Stimulated activated CD8-positive, alpha-beta memory T cell treated with anti-CD3 and anti-CD28 coated beads, Interleukin-12 subunit alpha, Interleukin-12 subunit beta, amount 100 ng/mL, for 4 hours (primary cell): Measurements from ENCODE around the gene FRY.
"Not testable (repeated sequence)": the region's sequence is repeated elsewhere in the genome, so short reads cannot be mapped to it uniquely, and the experiment has no call there.

Experiments
- DNase-seq: peaks from one replicate; pipeline ENCODE4 v3.0.0-alpha.2; 2020; ENCODE audit warnings: low read depth

Gene FRY

GRCh38 chr13:32041429-32041828 lies 9.9 kb downstream of the FRY start:
- DNase-seq, result no peak

GRCh38 chr13:32042551-32042950 lies 11.0 kb downstream of the FRY start:
- no peak for DNase-seq

GRCh38 chr13:32044446-32044845 lies 12.9 kb downstream of the FRY start:
- DNase-seq, result no peak

DNA sequence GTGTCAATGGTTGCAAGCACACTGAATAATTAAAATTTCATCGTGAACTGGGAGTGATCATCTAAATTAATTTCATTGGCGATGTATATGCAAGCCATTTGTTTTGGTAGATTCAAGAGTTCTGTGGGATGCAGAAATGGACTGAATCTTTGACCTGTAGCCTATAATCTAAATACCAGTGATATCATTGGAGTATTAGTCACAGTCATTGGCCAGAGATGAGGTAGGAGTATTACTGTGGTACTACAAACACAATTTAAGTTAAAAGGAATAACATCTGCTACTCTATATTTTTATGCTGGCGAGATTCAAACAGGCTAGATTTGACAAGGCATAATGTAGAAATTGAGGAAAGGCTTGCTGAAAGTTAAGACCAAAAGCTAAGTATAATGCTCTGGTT lies 14.0 kb downstream of the FRY start:
- DNase-seq, result no peak

GRCh38 chr13:32045982-32046785 lies 14.6 kb downstream of the FRY start:
- DNase-seq, result no peak

DNA sequence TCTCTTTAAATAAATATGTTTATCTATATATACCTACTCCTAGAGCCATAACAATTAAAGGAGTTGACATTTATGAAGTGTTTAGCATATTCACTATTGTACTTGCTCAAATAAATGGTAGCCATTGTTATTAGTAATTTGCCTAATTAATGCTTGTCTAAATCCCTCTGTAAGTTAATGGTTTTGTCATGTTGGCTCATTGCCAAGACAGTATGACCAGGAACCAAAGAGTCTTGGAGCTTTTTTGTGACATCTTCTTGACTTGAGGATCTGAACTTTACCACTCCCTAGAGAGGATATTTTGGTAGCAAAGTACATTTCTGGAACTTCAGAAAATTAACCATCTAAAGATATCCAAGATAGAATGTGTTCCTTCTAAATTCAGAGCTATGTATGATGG lies 15.5 kb downstream of the FRY start:
- DNase-seq, result no peak

- no peak for DNase-seq
Measured at GRCh38 chr13:32047793-32048192, 16.2 kb downstream of the FRY start.

GRCh38 chr13:32048816-32049215 lies 17.2 kb downstream of the FRY start:
- no peak for DNase-seq

DNA sequence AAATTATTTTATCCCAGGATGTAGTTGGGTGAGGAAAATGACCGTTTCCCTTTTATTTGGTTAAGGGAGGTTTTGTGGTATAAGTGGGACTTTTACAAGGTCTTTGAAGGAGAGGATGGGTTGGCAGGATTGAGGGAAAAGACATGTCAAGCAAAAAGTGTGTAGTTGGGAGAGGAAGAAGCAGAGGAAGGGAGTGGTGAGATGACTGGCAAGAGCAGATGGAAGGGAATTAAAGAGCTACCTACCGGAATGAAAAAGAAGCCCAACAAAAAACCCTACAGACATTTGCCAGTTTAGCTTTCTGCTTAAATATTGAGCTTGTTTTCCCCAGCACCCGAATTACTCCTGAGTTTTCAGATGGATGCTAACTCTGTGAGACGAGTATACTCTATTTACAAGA lies 19.6 kb downstream of the FRY start:
- no peak for DNase-seq

DNA sequence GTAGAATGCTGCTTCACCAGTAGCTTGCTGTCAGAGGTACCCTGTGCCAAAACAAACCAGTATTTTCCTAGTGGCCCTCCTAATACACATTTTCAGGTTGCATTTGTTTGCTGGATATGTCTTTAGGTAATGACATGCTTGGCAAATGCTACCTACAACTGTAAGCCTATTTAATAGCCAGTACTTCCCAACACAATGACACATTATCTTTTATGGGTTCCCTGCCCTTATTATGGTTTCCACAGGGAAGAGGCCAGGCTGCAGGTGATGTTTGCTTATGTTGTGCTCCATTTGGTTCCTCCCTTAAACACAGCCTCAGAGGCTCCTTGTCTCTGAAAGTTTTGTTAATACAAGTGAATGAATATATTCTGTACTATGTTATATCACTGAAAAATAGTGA lies 24.7 kb downstream of the FRY start:
- no peak for DNase-seq

GRCh38 chr13:32057325-32057724 lies 25.8 kb downstream of the FRY start:
- DNase-seq, result not testable (repeated sequence)

DNA sequence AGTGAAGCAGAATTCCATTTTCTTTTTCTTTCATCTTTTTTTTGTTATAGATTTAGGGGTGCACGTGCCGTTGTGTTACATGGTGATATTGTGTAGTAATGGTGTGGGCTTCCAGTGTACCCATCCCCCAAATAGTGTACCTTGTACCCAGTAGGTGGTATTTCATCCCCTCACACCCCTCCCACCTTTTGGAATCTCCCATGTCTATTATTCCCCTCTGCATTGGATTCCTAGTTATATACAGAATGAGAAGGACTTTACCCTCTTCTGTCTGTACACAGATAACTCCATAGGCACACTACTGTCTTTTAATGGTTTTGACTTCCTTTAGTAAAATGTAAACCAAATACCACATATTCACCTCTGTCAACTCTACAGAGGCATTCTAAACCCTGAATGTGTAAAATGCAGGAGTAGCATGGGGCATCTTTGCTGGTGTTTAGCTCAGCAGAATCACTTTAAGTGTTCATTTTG lies 28.0 kb downstream of the FRY start:
- no peak for DNase-seq

- DNase-seq, result no peak
Measured at GRCh38 chr13:32060401-32060878, 28.9 kb downstream of the FRY start.

DNA sequence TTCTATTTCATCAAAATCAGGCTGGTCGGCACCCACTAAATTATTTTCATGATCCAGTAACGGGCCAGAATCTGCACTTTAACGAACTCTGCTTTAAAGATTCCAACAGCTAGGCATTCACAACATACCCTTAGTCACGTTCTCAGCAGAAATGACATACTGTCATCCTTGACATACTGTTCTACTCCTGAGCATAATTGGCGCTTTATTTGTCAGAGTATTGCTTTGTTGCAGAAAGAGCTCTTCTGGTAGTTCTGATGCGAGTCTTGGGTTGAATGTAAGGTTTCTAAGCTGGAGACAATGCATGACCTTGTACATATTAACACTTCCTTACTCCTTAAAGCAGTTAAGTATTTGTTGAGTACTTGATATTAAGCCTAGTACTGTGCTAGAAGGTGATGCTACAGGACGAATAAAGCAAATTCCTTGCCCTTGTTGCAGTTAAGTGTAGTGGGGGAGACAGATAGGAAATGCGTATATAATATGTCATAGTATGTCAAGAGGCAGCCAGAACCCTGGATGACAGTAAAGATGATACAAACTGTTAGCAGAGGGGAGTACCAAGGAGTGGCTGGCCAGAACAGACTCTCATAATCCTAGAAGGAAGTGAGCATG lies 32.2 kb downstream of the FRY start:
- DNase-seq, result no peak

DNA sequence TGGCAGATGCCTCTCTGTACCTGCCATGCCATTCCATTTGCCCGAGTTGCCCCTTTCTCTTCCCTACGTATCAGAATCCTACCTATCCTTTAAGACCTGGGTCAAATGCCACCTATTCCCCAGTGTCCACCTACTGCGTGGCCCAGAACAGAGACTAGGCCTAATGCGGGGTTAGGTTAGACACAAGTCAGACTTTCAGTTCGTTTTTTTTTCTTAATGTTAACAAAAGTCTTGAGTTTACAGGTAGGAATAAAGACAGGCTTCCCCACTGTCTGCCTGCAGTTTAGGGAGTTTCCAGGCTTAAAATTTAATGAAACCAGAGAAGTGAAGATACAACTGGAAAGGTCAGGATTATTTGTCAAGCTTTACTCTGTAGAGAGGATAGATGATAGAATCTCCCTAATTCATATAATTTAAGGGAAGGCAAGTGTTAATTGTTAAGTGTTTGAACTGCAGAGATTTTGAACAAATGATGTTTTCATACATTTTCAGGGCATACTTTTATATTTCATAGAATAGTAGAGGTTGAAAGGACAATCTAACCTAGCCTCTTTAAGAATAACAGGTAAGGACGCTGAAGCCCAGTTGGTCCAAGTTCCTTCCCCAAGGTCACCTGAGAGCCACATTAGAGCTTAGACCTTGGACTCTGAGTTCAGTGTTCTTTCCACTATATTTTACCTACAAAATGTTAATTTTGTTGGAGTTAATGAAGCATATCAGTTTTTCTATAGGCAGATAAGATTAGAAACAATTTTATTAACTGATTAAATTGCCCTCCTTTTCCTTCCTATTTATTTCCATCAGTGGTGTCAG lies 35.8 kb downstream of the FRY start:
- DNase-seq, result no peak

DNA sequence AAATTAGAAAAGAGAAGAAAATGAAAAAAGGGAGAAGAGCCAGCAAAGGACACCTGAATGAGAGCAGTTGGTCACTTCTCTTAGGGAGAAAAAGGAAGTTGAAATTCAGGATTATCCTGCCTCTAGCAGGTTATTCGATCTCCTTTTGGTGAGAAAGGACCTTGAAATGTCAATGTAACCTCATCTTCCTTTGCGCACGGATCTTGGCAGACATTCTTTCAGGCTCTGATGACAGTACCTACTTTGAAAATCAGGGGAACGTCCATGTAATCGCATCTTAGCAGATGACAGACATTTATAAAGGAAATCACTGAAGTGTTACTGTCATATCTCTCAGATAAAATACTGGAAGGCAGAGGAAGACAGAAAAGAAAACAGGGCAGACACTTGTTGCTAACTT lies 36.7 kb downstream of the FRY start:
- DNase-seq, result no peak

DNA sequence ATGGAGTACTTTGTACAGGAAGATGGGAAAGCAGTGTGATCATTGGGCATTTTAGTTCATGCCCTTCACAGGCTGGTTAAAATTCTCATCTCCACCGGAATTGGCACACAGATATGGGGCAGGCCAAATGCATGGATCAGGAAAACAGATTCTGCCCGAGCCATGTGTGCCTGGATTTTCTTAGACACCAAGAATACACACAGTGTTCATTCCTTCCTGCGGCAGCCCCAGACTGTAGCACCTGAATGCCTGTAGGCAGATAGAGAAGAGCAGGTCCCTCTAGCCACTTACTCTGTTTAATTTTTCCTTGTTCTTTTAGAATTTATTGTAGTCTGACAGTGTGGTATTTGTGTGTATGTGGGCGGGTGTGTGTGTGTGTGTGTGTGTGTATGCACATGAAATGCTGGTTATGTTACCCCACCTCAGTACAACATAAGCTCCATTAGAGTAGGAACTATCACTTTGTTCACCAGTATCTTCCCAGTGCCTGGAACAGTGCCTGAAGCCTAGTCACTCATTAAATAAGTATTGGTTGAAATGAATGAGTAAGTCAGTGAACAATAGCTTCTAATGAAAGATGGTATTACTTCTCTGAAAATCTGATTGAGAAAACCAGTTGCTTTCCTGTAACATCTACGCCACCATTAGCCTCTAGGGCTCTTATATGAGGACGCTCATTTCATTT lies 41.7 kb downstream of the FRY start:
- DNase-seq, result no peak

GRCh38 chr13:32075170-32075851 lies 43.7 kb downstream of the FRY start:
- no peak for DNase-seq

GRCh38 chr13:32079587-32079986 lies 48.0 kb downstream of the FRY start:
- DNase-seq, result no peak

GRCh38 chr13:32080328-32080744 lies 48.8 kb downstream of the FRY start:
- no peak for DNase-seq

GRCh38 chr13:32081591-32081990 lies 50.0 kb downstream of the FRY start:
- no peak for DNase-seq

- no peak for DNase-seq
Measured at GRCh38 chr13:32086366-32086765, 54.8 kb downstream of the FRY start.
